OCI-LY3 (cell line): ENCODE results near the gene LSP1.

Source experiments
- H2AFZ ChIP-seq: fragments of 200-600, 300-600 bp; shearing (Covaris generic); 2 replicates; pipeline ENCODE4 v1.6.0; 2014; ENCODE audit warnings: antibody characterized with exemption, low read depth, low read length
- H3K27ac ChIP-seq: fragments of 200-600, 300-600 bp; sonication (generic); 2 replicates; pipeline ENCODE4 v1.5.1; 2014; ENCODE audit warnings: mild to moderate bottlenecking, low read length, moderate library complexity, mixed read lengths
- H3K27me3 ChIP-seq: fragments of 200-600, 300-600 bp; sonication (generic); 2 replicates; pipeline ENCODE4 v1.6.1; 2014; ENCODE audit warnings: low read depth, low read length, mixed read lengths
- H3K36me3 ChIP-seq: fragments of 200-600, 300-600 bp; sonication (generic); replicated peaks from 2 replicates; pipeline ENCODE3; 2014; ENCODE audit warnings: low read depth, low read length, mixed read lengths
- H3K4me1 ChIP-seq: fragments of 300-600, 200-600 bp; sonication (generic); 2 replicates; pipeline ENCODE4 v1.6.1; 2014; ENCODE audit warnings: low read length, mixed read lengths
- H3K4me2 ChIP-seq: fragments of 200-600, 300-600 bp; sonication (generic); 2 replicates; pipeline ENCODE4 v1.6.1; 2014; ENCODE audit warnings: low read length, mixed read lengths
- H3K4me3 ChIP-seq: fragments of 300-600, 200-600 bp; sonication (generic); 2 replicates; pipeline ENCODE4 v1.5.1; 2014; ENCODE audit warnings: antibody characterized with exemption, mild to moderate bottlenecking, low read length, moderate library complexity
- H3K79me2 ChIP-seq: fragments of 300-600, 200-600 bp; shearing (Covaris generic); 2 replicates; pipeline ENCODE4 v1.6.1; 2014; ENCODE audit warnings: mild to moderate bottlenecking, low read length, mixed read lengths
- H3K9ac ChIP-seq: fragments of 300-600, 200-600 bp; shearing (Covaris generic); 2 replicates; pipeline ENCODE4 v1.6.0; 2014; ENCODE audit warnings: mild to moderate bottlenecking, low read length, moderate library complexity
- H3K9me3 ChIP-seq: fragments of 200-600, 300-600 bp; shearing (Covaris generic); 2 replicates; pipeline ENCODE4 v1.6.1; 2014; ENCODE audit warnings: low read length, mixed read lengths; ENCODE audit not compliant: insufficient read depth
- H4K20me1 ChIP-seq: fragments of 200-600, 300-600 bp; sonication (generic); 2 replicates; pipeline ENCODE4 v1.6.1; 2016; ENCODE audit warnings: low read length, mixed read lengths; ENCODE audit not compliant: insufficient read depth
- CTCF ChIP-seq: fragments of 200-600, 300-600 bp; sonication (generic); IDR thresholded peaks from 2 replicates; pipeline ENCODE4 v1.5.1; 2014; ENCODE audit warnings: antibody characterized with exemption, low read length, low read depth
- EZH2phosphoT487 ChIP-seq: fragments of 200-600 bp; shearing (Covaris generic); IDR thresholded peaks from 2 replicates; pipeline ENCODE4 v1.6.1; 2018; ENCODE audit warnings: antibody characterized with exemption, mixed run types, low read depth

Gene LSP1

GRCh38 chr11:1827931-1828330 lies 25.0 kb upstream of the LSP1 start:
- H3K4me1 ChIP-seq, result no peaks in the 10 kb centered on the region
- H3K27me3 ChIP-seq, result peaks cover 43% of the 10 kb centered on the region
- TF ChIP-seq CTCF (no peak), EZH2phosphoT487 (no peak)
- H3K4me3 ChIP-seq, result no peak overlapping the region
- no peak overlapping the region for H3K9ac ChIP-seq
- H4K20me1 ChIP-seq, result no peaks in the 10 kb centered on the region
- H3K27ac ChIP-seq, result no peak overlapping the region
- no peaks in the 10 kb centered on the region for H3K79me2 ChIP-seq
- H3K9me3 ChIP-seq, result no peaks in the 10 kb centered on the region
- H3K4me2 ChIP-seq, result no peak overlapping the region
- H3K36me3 ChIP-seq, result no peaks in the 10 kb centered on the region
- no peak overlapping the region for H2AFZ ChIP-seq

DNA sequence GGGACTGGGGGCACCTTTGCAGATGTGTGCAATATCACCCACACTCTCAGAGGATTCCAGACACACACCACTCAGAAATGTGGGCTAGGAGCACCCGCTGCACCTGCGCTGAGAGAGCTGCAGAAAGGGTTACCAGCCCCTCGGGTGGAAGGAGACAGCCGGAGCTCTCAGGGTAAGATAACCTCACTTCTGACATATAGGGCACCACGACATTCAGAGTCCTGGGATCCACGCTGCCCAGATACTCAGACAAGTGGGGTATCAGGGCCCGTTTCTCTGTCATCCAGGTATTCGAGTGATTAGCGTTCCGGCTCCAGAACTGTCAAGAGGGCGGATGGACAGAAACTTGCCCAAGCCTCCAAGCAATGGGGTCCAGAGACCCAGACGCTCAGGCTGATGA lies 24.3 kb upstream of the LSP1 start:
- H3K27ac ChIP-seq, result no peak overlapping the region
- H4K20me1 ChIP-seq, result no peaks in the 10 kb centered on the region
- no peaks in the 10 kb centered on the region for H3K79me2 ChIP-seq
- no peak overlapping the region for H2AFZ ChIP-seq
- H3K27me3 ChIP-seq, result peaks cover 43% of the 10 kb centered on the region
- no peaks in the 10 kb centered on the region for H3K36me3 ChIP-seq
- no peaks in the 10 kb centered on the region for H3K9me3 ChIP-seq
- TF ChIP-seq EZH2phosphoT487, result no peak
- no peak for TF ChIP-seq CTCF
- no peak overlapping the region for H3K4me3 ChIP-seq
- no peak overlapping the region for H3K4me2 ChIP-seq
- H3K4me1 ChIP-seq, result no peaks in the 10 kb centered on the region
- no peak overlapping the region for H3K9ac ChIP-seq

- Histone ChIP-seq H3K36me3 (no peaks in the 10 kb centered on the region), H3K27ac (no peak overlapping the region), H3K4me1 (no peaks in the 10 kb centered on the region), H3K9ac (no peak overlapping the region), H3K79me2 (no peaks in the 10 kb centered on the region), H3K4me2 (no peak overlapping the region), H3K4me3 (no peak overlapping the region), H4K20me1 (no peaks in the 10 kb centered on the region), H2AFZ (no peak overlapping the region), H3K27me3 (peaks cover 49% of the 10 kb centered on the region), H3K9me3 (no peaks in the 10 kb centered on the region)
- TF ChIP-seq CTCF (no peak), EZH2phosphoT487 (no peak)
These were observed 23.7 kb upstream of the LSP1 start for GRCh38 chr11:1829039-1829820.

GRCh38 chr11:1830004-1830321 lies 22.9 kb upstream of the LSP1 start:
- Histone ChIP-seq H3K79me2 (no peaks in the 10 kb centered on the region), H3K4me3 (no peak overlapping the region), H3K9me3 (no peaks in the 10 kb centered on the region), H3K9ac (no peak overlapping the region), H2AFZ (no peak overlapping the region), H3K27me3 (peaks cover 56% of the 10 kb centered on the region), H3K27ac (no peak overlapping the region), H3K4me1 (no peaks in the 10 kb centered on the region), H4K20me1 (no peaks in the 10 kb centered on the region), H3K36me3 (no peaks in the 10 kb centered on the region), H3K4me2 (no peak overlapping the region)
- TF ChIP-seq CTCF (no peak), EZH2phosphoT487 (no peak)
